Spinal cord (tissue), 10 donors: ENCODE measurements around the gene GLCE. TPM values are rescaled to one million over a fixed set of nuclear protein-coding genes. Genes with fewer than 3 reads are reported as not detected.

Source experiments
- DNase-seq, 6 donors: peaks; one replicate each; pipeline versions ENCODE4 v3.0.0 to v3.0.0-alpha.2; 2013 to 2015; ENCODE audit warnings: low spot score in 6 of 6, low read depth in 4 of 6
- H3K27ac ChIP-seq: one replicate; pipeline ENCODE4 v1.5.1; 2013; ENCODE audit warnings: low read depth, low read length, control low read depth
- H3K27me3 ChIP-seq: one replicate; pipeline ENCODE4 v1.6.1; 2013; ENCODE audit warnings: low read length; ENCODE audit not compliant: control insufficient read depth, insufficient read depth
- H3K36me3 ChIP-seq: one replicate; pipeline ENCODE4 v1.6.1; 2013; ENCODE audit warnings: low read length; ENCODE audit not compliant: control insufficient read depth, insufficient read depth
- H3K4me1 ChIP-seq: one replicate; pipeline ENCODE4 v1.6.1; 2013; ENCODE audit warnings: low read length; ENCODE audit not compliant: control insufficient read depth, insufficient read depth
- H3K4me3 ChIP-seq: one replicate; pipeline ENCODE4 v1.5.1; 2013; ENCODE audit warnings: low read depth, low read length, control low read depth
- H3K9me3 ChIP-seq: one replicate; pipeline ENCODE4 v1.6.1; 2013; ENCODE audit warnings: low read length; ENCODE audit not compliant: control insufficient read depth, insufficient read depth
- WGBS: methylation state at CpG from one replicate; pipeline ENCODE4 v1.1.5; 2013; ENCODE audit warnings: missing lambda C conversion rate; ENCODE audit not compliant: insufficient coverage; 5-methylcytosine and 5-hydroxymethylcytosine counted together
- polyA plus RNA-seq, 2 donors: library from polyadenylated mRNA; unstranded; fragments of 120-200 nt; gene quantifications; one replicate each; pipeline ENCODE4 v1.2.1, GENCODE V29; 2013; ENCODE audit not compliant: insufficient read length in 2 of 2
- total RNA-seq, 2 donors: library from RNA; depleted of rRNA in 1 of 2; stranded (reverse); fragments of 120-200 nt in 1 of 2; fragments of >200 nt in 1 of 2; gene quantifications; one replicate each; pipeline versions ENCODE4 v1.2.3 to v1.2.4, GENCODE V29; 2013 to 2014
- donor health status: healthy.

The GLCE gene
- total and polyA plus RNA-seq, 4 donors, result 24.0 to 71.0 (median 42.6) TPM

GRCh38 chr15:69232144-69232543 lies 71.7 kb downstream of the GLCE start:
- no peak overlapping the region for H3K27ac ChIP-seq
- no peak overlapping the region for H3K4me3 ChIP-seq
- no peak for DNase-seq
- no peaks in the 10 kb centered on the region for H3K4me1 ChIP-seq
- H3K27me3 ChIP-seq, result no peaks in the 10 kb centered on the region
- no peaks in the 10 kb centered on the region for H3K9me3 ChIP-seq
- 94% methylated on average over 3 of the region's 4 CpGs for WGBS
- no peaks in the 10 kb centered on the region for H3K36me3 ChIP-seq

GRCh38 chr15:69232765-69233164 lies 72.3 kb downstream of the GLCE start:
- no peaks in the 10 kb centered on the region for H3K27me3 ChIP-seq
- H3K27ac ChIP-seq, result no peak overlapping the region
- no CpG with 5 or more reads among the region's 1 CpG for WGBS
- DNase-seq, result no peak
- H3K36me3 ChIP-seq, result no peaks in the 10 kb centered on the region
- H3K9me3 ChIP-seq, result no peaks in the 10 kb centered on the region
- no peaks in the 10 kb centered on the region for H3K4me1 ChIP-seq
- no peak overlapping the region for H3K4me3 ChIP-seq

- no peaks in the 10 kb centered on the region for H3K4me1 ChIP-seq
- H3K9me3 ChIP-seq, result no peaks in the 10 kb centered on the region
- no peak overlapping the region for H3K4me3 ChIP-seq
- no peaks in the 10 kb centered on the region for H3K27me3 ChIP-seq
- H3K27ac ChIP-seq, result no peak overlapping the region
- no peaks in the 10 kb centered on the region for H3K36me3 ChIP-seq
- peak in 1 of 6 donors; percentile 21 for DNase-seq
Observed at GRCh38 chr15:69234676-69235075, 74.2 kb downstream of the GLCE start.

- no CpG with 5 or more reads among the region's 4 CpGs for WGBS
- Histone ChIP-seq H3K4me3 (no peak overlapping the region), H3K36me3 (no peaks in the 10 kb centered on the region), H3K9me3 (no peaks in the 10 kb centered on the region), H3K4me1 (no peaks in the 10 kb centered on the region), H3K27ac (no peak overlapping the region), H3K27me3 (no peaks in the 10 kb centered on the region)
- DNase-seq, result no peak
Observed at GRCh38 chr15:69236505-69236904, 76.1 kb downstream of the GLCE start.

GRCh38 chr15:69237718-69238117 lies 77.3 kb downstream of the GLCE start:
- H3K4me3 ChIP-seq, result no peak overlapping the region
- peak in 1 of 6 donors; percentile 65 for DNase-seq
- H3K27me3 ChIP-seq, result no peaks in the 10 kb centered on the region
- no CpG with 5 or more reads among the region's 1 CpG for WGBS
- H3K36me3 ChIP-seq, result no peaks in the 10 kb centered on the region
- H3K4me1 ChIP-seq, result no peaks in the 10 kb centered on the region
- no peak overlapping the region for H3K27ac ChIP-seq
- H3K9me3 ChIP-seq, result no peaks in the 10 kb centered on the region

- H3K27me3 ChIP-seq, result no peaks in the 10 kb centered on the region
- H3K36me3 ChIP-seq, result no peaks in the 10 kb centered on the region
- H3K9me3 ChIP-seq, result no peaks in the 10 kb centered on the region
- H3K4me1 ChIP-seq, result no peaks in the 10 kb centered on the region
- no peak overlapping the region for H3K4me3 ChIP-seq
- H3K27ac ChIP-seq, result no peak overlapping the region
- 40% methylated on average over 1 of the region's 2 CpGs for WGBS
- no peak for DNase-seq
Observed at GRCh38 chr15:69244798-69245197, 84.4 kb downstream of the GLCE start.

- peak in 3 of 6 donors; percentile 6 to 59 (median 28) for DNase-seq
- Histone ChIP-seq H3K27ac (no peak overlapping the region), H3K36me3 (no peaks in the 10 kb centered on the region), H3K9me3 (no peaks in the 10 kb centered on the region), H3K4me3 (no peak overlapping the region), H3K4me1 (no peaks in the 10 kb centered on the region), H3K27me3 (no peaks in the 10 kb centered on the region)
- no CpG with 5 or more reads among the region's 3 CpGs for WGBS
Observed at GRCh38 chr15:69253156-69253555, 92.7 kb downstream of the GLCE start.

- no peak overlapping the region for H3K4me3 ChIP-seq
- no peaks in the 10 kb centered on the region for H3K36me3 ChIP-seq
- DNase-seq, result peak in 5 of 6 donors; percentile 4 to 80 (median 25)
- no peaks in the 10 kb centered on the region for H3K4me1 ChIP-seq
- H3K9me3 ChIP-seq, result no peaks in the 10 kb centered on the region
- no peak overlapping the region for H3K27ac ChIP-seq
- no CpG with 5 or more reads among the region's 5 CpGs for WGBS
- H3K27me3 ChIP-seq, result no peaks in the 10 kb centered on the region
Observed at GRCh38 chr15:69265347-69265955, 105.0 kb downstream of the GLCE start.

- H3K4me3 ChIP-seq, result no peak overlapping the region
- no peaks in the 10 kb centered on the region for H3K27me3 ChIP-seq
- no peak for DNase-seq
- no peak overlapping the region for H3K27ac ChIP-seq
- H3K4me1 ChIP-seq, result no peaks in the 10 kb centered on the region
- no peaks in the 10 kb centered on the region for H3K9me3 ChIP-seq
- no peaks in the 10 kb centered on the region for H3K36me3 ChIP-seq
Observed at GRCh38 chr15:69271217-69271616, 110.8 kb downstream of the GLCE start.

GRCh38 chr15:69272139-69272538 lies 111.7 kb downstream of the GLCE start:
- WGBS, result 57% methylated on average over 2 of the region's 3 CpGs
- Histone ChIP-seq H3K36me3 (no peaks in the 10 kb centered on the region), H3K4me3 (no peak overlapping the region), H3K9me3 (no peaks in the 10 kb centered on the region), H3K27me3 (no peaks in the 10 kb centered on the region), H3K27ac (no peak overlapping the region), H3K4me1 (no peaks in the 10 kb centered on the region)
- DNase-seq, result no peak
